Effector memory CD4-positive, alpha-beta T cell (primary cell): ENCODE results near the gene GIT1.

ENCODE experiments used
- DNase-seq, 3 donors: peaks; one replicate each; pipeline ENCODE4 v3.0.0-alpha.2; 2020
- H3K27ac ChIP-seq: 2 replicates; pipeline ENCODE4 v1.7.0; 2013; ENCODE audit warnings: mild to moderate bottlenecking, low read length, moderate library complexity; ENCODE audit not compliant: insufficient read depth, poor library complexity, severe bottlenecking
- H3K27me3 ChIP-seq: replicated peaks from 2 replicates; pipeline ENCODE4 v1.7.0; 2013; ENCODE audit warnings: mild to moderate bottlenecking, low read length; ENCODE audit not compliant: insufficient read depth, control insufficient read depth, poor library complexity, severe bottlenecking
- H3K36me3 ChIP-seq: 2 replicates; pipeline ENCODE4 v1.7.0; 2013; ENCODE audit warnings: mild to moderate bottlenecking, low read length, moderate library complexity; ENCODE audit not compliant: control insufficient read depth, insufficient read depth
- H3K4me1 ChIP-seq: 2 replicates; pipeline ENCODE4 v1.7.0; 2013; ENCODE audit warnings: low read length, mild to moderate bottlenecking; ENCODE audit not compliant: control insufficient read depth, insufficient read depth, poor library complexity, severe bottlenecking
- H3K4me3 ChIP-seq: 2 replicates; pipeline ENCODE4 v1.7.0; 2013; ENCODE audit warnings: low read length, low read depth, mild to moderate bottlenecking; ENCODE audit not compliant: insufficient read depth, poor library complexity, severe bottlenecking
- H3K9me3 ChIP-seq: 2 replicates; pipeline ENCODE4 v1.7.0; 2013; ENCODE audit warnings: mild to moderate bottlenecking, low read length, moderate library complexity; ENCODE audit not compliant: control insufficient read depth

The GIT1 gene

GRCh38 chr17:29572691-29573557 lies 16.5 kb downstream of the GIT1 start:
- Histone ChIP-seq H3K36me3 (peaks cover 41% of the 10 kb centered on the region), H3K9me3 (no peaks in the 10 kb centered on the region), H3K27me3 (no peaks in the 10 kb centered on the region), H3K4me1 (peaks cover 10% of the 10 kb centered on the region), H3K27ac (no peak overlapping the region), H3K4me3 (no peak overlapping the region)
- peak in 2 of 3 donors; percentile 18 to 32 for DNase-seq

DNA sequence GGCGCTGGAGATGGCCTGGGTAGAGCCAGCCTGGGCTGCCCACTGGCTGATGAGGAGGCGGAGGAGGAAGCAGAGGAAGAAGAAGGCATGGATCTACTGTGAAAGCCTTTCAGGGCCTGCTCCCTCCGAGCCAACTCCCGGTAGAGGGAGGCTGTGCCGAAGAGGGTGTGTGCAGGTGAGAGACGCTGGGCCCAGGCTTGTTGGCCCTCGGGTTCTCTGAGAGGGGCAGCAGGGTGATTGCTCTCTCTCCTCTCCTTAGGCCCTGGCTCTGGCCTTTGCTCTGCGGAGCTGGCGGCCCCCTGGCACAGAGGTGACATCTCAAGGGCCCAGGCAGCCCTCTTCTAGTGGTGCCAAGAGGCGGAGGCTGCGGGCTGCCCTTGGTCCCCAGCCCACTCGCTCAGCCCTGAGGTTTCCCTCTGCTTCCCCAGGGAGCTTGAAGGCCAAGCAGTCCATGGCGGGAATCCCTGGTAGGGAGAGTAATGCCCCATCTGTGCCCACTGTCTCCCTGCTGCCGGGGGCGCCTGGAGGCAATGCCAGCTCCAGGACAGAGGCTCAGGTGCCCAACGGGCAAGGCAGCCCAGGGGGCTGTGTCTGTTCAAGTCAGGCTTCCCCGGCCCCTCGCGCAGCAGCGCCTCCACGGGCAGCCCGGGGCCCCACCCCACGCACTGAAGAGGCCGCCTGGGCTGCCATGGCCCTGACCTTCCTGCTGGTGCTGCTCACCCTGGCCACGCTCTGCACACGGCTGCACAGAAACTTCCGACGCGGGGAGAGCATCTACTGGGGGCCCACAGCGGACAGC lies 17.4 kb downstream of the GIT1 start:
- Histone ChIP-seq H3K4me1 (peaks cover 10% of the 10 kb centered on the region), H3K27ac (no peak overlapping the region)

GRCh38 chr17:29571486-29571882 lies 18.0 kb downstream of the GIT1 start:
- Histone ChIP-seq H3K9me3 (no peaks in the 10 kb centered on the region), H3K4me1 (peaks cover 10% of the 10 kb centered on the region), H3K4me3 (no peak overlapping the region), H3K27me3 (no peaks in the 10 kb centered on the region), H3K27ac (no peak overlapping the region), H3K36me3 (peaks cover 26% of the 10 kb centered on the region)
- no peak for DNase-seq

More for the DNA sequence above, 17.4 kb downstream of the GIT1 start:
- Histone ChIP-seq H3K4me3 (no peak overlapping the region), H3K27me3 (no peaks in the 10 kb centered on the region), H3K9me3 (no peaks in the 10 kb centered on the region), H3K36me3 (peaks cover 32% of the 10 kb centered on the region)
- DNase-seq: no peak

DNA sequence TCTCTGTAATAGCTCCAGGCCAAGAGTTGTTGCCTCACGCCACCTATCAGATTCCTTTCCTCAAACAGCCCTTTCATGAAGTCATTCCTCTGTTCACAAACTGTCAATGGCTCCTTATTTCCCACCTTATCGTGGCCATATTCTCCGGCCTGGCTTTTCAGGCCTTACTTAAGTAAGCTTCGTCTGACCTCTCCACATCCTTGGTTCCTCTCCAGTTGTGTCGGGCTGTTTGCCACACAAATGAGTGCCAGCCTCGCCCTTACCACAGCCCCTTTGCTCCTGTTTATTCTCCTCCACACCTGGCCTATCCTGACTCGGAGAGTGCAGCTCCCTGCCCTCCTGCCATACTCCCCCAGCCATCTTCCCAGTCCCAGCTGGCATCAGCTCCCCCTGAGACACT lies 18.9 kb downstream of the GIT1 start:
- Histone ChIP-seq H3K27me3 (no peaks in the 10 kb centered on the region), H3K9me3 (no peaks in the 10 kb centered on the region), H3K4me3 (no peak overlapping the region), H3K36me3 (peaks cover 18% of the 10 kb centered on the region), H3K4me1 (peaks cover 15% of the 10 kb centered on the region), H3K27ac (no peak overlapping the region)
- no peak for DNase-seq

DNA sequence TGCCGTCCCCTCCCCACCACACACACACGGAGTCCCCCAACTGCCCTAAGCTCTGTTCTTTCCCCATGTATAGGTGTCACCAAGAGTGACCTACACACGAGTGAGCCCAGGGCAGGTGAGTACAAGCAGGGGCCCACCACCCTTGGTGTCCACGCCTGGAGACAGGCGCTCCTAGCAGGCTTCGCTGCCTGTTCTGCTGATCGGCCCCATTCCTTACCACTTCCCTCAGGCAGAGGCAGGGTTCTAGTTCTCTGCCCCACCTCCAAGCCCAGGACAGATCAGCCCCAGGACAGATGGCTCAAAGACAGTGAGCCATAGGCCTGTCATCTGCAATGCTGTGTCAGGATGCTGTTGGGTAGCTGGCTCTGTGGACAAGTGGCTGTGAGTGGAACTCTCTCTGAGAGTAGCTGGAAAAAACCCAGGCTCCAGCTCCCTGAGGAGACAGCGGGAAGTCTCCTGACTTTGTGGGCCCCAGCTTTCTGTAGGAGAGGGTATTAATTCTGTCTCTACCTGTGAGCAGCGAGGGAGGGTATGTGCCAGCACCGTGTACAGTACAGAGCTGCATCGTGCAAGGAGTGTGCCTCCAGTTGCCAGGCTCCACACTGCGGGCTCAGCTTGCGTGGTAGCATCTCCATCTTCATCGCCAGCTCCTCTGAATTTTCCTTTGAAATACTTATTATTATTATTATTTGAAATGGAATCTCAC lies 20.1 kb downstream of the GIT1 start:
- Histone ChIP-seq H3K36me3 (peaks cover 6% of the 10 kb centered on the region), H3K27me3 (no peaks in the 10 kb centered on the region), H3K9me3 (no peaks in the 10 kb centered on the region), H3K4me1 (peaks cover 22% of the 10 kb centered on the region), H3K27ac (peak overlapping the region; percentile 32), H3K4me3 (peak overlapping the region; percentile 72)
- DNase-seq: no peak

DNA sequence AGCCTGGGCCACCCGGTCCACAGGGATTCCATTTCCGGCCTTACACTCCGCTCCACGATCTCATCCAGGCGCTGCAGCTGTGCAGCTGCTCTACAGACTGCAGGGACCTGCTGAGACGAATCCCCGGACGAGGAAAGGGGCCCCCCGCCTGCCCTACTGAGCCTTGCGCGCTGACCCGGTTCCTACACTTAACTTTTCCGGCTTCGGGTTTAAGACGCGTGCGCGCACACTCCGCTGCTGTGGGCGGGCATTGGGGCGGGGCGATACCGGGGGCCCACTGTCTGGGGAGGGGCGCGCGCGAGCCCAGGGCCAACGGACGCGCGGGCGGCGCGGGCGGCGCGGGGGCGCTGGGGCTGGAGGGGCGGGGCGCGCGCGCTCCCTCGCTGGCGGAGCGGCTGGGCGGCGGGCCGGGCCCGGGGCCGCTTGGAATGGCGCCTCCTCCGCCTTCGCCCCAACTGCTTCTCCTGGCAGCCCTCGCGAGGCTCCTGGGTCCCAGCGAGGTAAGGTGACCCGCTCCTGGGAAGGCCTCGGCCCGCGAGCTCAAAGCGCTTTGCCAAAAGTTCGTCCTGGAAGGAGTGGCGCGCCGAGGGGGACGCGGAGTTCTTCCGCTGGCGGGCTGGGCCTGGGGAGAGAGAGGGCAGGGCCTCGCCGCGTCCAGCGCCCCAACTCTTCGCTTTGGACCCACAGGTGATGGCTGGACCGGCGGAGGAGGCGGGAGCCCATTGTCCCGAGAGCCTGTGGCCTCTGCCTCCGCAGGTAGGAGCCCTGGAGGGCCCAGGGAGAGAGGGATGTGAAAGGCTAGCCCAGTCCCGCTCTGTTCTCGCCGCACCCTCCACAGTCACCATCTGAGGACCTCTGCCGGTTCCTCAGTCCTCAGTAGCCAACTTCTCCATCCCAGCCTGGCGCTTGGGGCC lies 20.9 kb downstream of the GIT1 start, which contains the start of gene TP53I13:
Gene TP53I13, plus strand, starts transcription at position 371 of the 914 bp plus-strand sequence. Its CDS starts 58 bp downstream, at position 429.
- Histone ChIP-seq H3K36me3 (no peaks in the 10 kb centered on the region), H3K4me3 (peak within 1 kb of the TSS; percentile 73), H3K27ac (peak within 1 kb of the TSS; percentile 72), H3K4me1 (peaks cover 29% of the 10 kb centered on the region), H3K9me3 (no peaks in the 10 kb centered on the region), H3K27me3 (no peaks in the 10 kb centered on the region)
- DNase-seq: peak; percentile 81 to 85 (median 82)

- H3K36me3 ChIP-seq: no peaks in the 10 kb centered on the region
- peak overlapping the region; percentile 72 for H3K27ac ChIP-seq
- DNase-seq: peak; percentile 59 to 68 (median 65)
- no peaks in the 10 kb centered on the region for H3K9me3 ChIP-seq
- H3K4me3 ChIP-seq: peak overlapping the region; percentile 73
- H3K4me1 ChIP-seq: peaks cover 26% of the 10 kb centered on the region
- H3K27me3 ChIP-seq: no peaks in the 10 kb centered on the region
Observed at GRCh38 chr17:29567554-29568330, 21.7 kb downstream of the GIT1 start.

DNA sequence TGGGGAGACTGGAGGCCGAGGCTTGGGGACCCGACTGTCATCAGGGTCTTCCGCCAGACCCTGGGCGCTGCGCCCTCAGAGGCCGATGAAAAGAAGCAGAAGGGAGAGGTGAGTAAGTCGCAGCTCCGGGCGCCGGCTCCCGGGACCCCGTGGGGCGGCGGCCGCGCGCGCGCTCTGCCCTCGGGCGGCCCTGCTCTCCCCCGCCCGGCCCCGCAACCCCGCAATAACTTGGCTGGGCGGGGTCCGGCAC lies 22.2 kb downstream of the GIT1 start:
- Histone ChIP-seq H3K9me3 (no peaks in the 10 kb centered on the region), H3K36me3 (no peaks in the 10 kb centered on the region), H3K27me3 (no peaks in the 10 kb centered on the region), H3K27ac (peak overlapping the region; percentile 72), H3K4me3 (peak overlapping the region; percentile 73), H3K4me1 (peaks cover 26% of the 10 kb centered on the region)
- DNase-seq: no peak
